ENCODE data around the gene CLN5.
A peak's percentile ranks its signal among the peaks of the same experiment; 100 is the strongest.

Gene CLN5

GRCh38 chr13:76974618-76974975 lies 17.3 kb upstream of the CLN5 start:
- Histone ChIP-seq H3K27me3 (ENCODE audit: control insufficient read depth in 2 of 2, insufficient read depth in 2 of 2, low read length in 2 of 2) (peaks cover 1 to 7% of the 10 kb centered on the region in 2 donors), H3K9ac (ENCODE audit: low read depth in 1 of 2, low read length in 2 of 2) (no peak overlapping the region), H3K4me1 (ENCODE audit: control insufficient read depth in 2 of 2, insufficient read depth in 2 of 2, low read length in 2 of 2) (no peaks in the 10 kb centered on the region), H3K36me3 (ENCODE audit: control insufficient read depth in 2 of 2, insufficient read depth in 2 of 2, low read length in 2 of 2) (no peaks in the 10 kb centered on the region), H3K9me3 (ENCODE audit: control insufficient read depth in 2 of 2, low read length in 2 of 2) (no peaks in the 10 kb centered on the region), H3K27ac (ENCODE audit: low read depth in 2 of 2, low read length in 2 of 2) (no peak overlapping the region), H3K4me3 (ENCODE audit: low read length in 2 of 2) (no peak overlapping the region)

GRCh38 chr13:76975863-76976262 lies 16.0 kb upstream of the CLN5 start:
- no peak overlapping the region for H3K27ac ChIP-seq (ENCODE audit: low read depth in 2 of 2, low read length in 2 of 2)
- H3K27me3 ChIP-seq (ENCODE audit: control insufficient read depth in 2 of 2, insufficient read depth in 2 of 2, low read length in 2 of 2), result peaks cover 1 to 7% of the 10 kb centered on the region in 2 donors
- H3K36me3 ChIP-seq (ENCODE audit: control insufficient read depth in 2 of 2, insufficient read depth in 2 of 2, low read length in 2 of 2), result no peaks in the 10 kb centered on the region
- H3K4me3 ChIP-seq (ENCODE audit: low read length in 2 of 2), result no peak overlapping the region
- no peak overlapping the region for H3K9ac ChIP-seq (ENCODE audit: low read depth in 1 of 2, low read length in 2 of 2)
- H3K4me1 ChIP-seq (ENCODE audit: control insufficient read depth in 2 of 2, insufficient read depth in 2 of 2, low read length in 2 of 2), result no peaks in the 10 kb centered on the region
- H3K9me3 ChIP-seq (ENCODE audit: control insufficient read depth in 2 of 2, low read length in 2 of 2), result no peaks in the 10 kb centered on the region

- Histone ChIP-seq H3K27ac (ENCODE audit: low read depth in 2 of 2, low read length in 2 of 2) (no peak overlapping the region), H3K4me3 (ENCODE audit: low read length in 2 of 2) (no peak overlapping the region), H3K4me1 (ENCODE audit: control insufficient read depth in 2 of 2, insufficient read depth in 2 of 2, low read length in 2 of 2) (no peaks in the 10 kb centered on the region), H3K9ac (ENCODE audit: low read depth in 1 of 2, low read length in 2 of 2) (no peak overlapping the region), H3K36me3 (ENCODE audit: control insufficient read depth in 2 of 2, insufficient read depth in 2 of 2, low read length in 2 of 2) (no peaks in the 10 kb centered on the region), H3K9me3 (ENCODE audit: control insufficient read depth in 2 of 2, low read length in 2 of 2) (no peaks in the 10 kb centered on the region), H3K27me3 (ENCODE audit: control insufficient read depth in 2 of 2, insufficient read depth in 2 of 2, low read length in 2 of 2) (peaks cover 1 to 10% of the 10 kb centered on the region in 2 donors)
Observed at GRCh38 chr13:76976490-76976889, 15.4 kb upstream of the CLN5 start.

GRCh38 chr13:76976929-76977328 lies 15.0 kb upstream of the CLN5 start:
- H3K9me3 ChIP-seq (ENCODE audit: control insufficient read depth in 2 of 2, low read length in 2 of 2), result no peaks in the 10 kb centered on the region
- no peak overlapping the region for H3K9ac ChIP-seq (ENCODE audit: low read depth in 1 of 2, low read length in 2 of 2)
- H3K27ac ChIP-seq (ENCODE audit: low read depth in 2 of 2, low read length in 2 of 2), result no peak overlapping the region
- peaks cover 1 to 11% of the 10 kb centered on the region in 2 donors for H3K27me3 ChIP-seq (ENCODE audit: control insufficient read depth in 2 of 2, insufficient read depth in 2 of 2, low read length in 2 of 2)
- no peak overlapping the region for H3K4me3 ChIP-seq (ENCODE audit: low read length in 2 of 2)
- H3K4me1 ChIP-seq (ENCODE audit: control insufficient read depth in 2 of 2, insufficient read depth in 2 of 2, low read length in 2 of 2), result no peaks in the 10 kb centered on the region
- no peaks in the 10 kb centered on the region for H3K36me3 ChIP-seq (ENCODE audit: control insufficient read depth in 2 of 2, insufficient read depth in 2 of 2, low read length in 2 of 2)

GRCh38 chr13:76980075-76980718 lies 11.7 kb upstream of the CLN5 start:
- peak overlapping the region; percentile 26 to 39 for H3K4me3 ChIP-seq (ENCODE audit: low read length in 2 of 2)
- no peak overlapping the region for H3K9ac ChIP-seq (ENCODE audit: low read depth in 1 of 2, low read length in 2 of 2)
- no peaks in the 10 kb centered on the region for H3K4me1 ChIP-seq (ENCODE audit: control insufficient read depth in 2 of 2, insufficient read depth in 2 of 2, low read length in 2 of 2)
- no peaks in the 10 kb centered on the region for H3K36me3 ChIP-seq (ENCODE audit: control insufficient read depth in 2 of 2, insufficient read depth in 2 of 2, low read length in 2 of 2)
- peaks cover 1 to 8% of the 10 kb centered on the region in 2 donors for H3K27me3 ChIP-seq (ENCODE audit: control insufficient read depth in 2 of 2, insufficient read depth in 2 of 2, low read length in 2 of 2)
- no peak overlapping the region for H3K27ac ChIP-seq (ENCODE audit: low read depth in 2 of 2, low read length in 2 of 2)
- no peaks in the 10 kb centered on the region for H3K9me3 ChIP-seq (ENCODE audit: control insufficient read depth in 2 of 2, low read length in 2 of 2)

GRCh38 chr13:76982061-76982460 lies 9.8 kb upstream of the CLN5 start:
- H3K4me1 ChIP-seq (ENCODE audit: control insufficient read depth in 2 of 2, insufficient read depth in 2 of 2, low read length in 2 of 2), result no peaks in the 10 kb centered on the region
- H3K4me3 ChIP-seq (ENCODE audit: low read length in 2 of 2), result no peak overlapping the region
- H3K36me3 ChIP-seq (ENCODE audit: control insufficient read depth in 2 of 2, insufficient read depth in 2 of 2, low read length in 2 of 2), result no peaks in the 10 kb centered on the region
- H3K9me3 ChIP-seq (ENCODE audit: control insufficient read depth in 2 of 2, low read length in 2 of 2), result no peaks in the 10 kb centered on the region
- H3K27me3 ChIP-seq (ENCODE audit: control insufficient read depth in 2 of 2, insufficient read depth in 2 of 2, low read length in 2 of 2), result peaks cover 1 to 7% of the 10 kb centered on the region in 2 donors
- no peak overlapping the region for H3K9ac ChIP-seq (ENCODE audit: low read depth in 1 of 2, low read length in 2 of 2)
- no peak overlapping the region for H3K27ac ChIP-seq (ENCODE audit: low read depth in 2 of 2, low read length in 2 of 2)

- Histone ChIP-seq H3K9ac (ENCODE audit: low read depth in 1 of 2, low read length in 2 of 2) (no peak overlapping the region), H3K27me3 (ENCODE audit: control insufficient read depth in 2 of 2, insufficient read depth in 2 of 2, low read length in 2 of 2) (peaks cover 0 to 4% of the 10 kb centered on the region in 2 donors), H3K9me3 (ENCODE audit: control insufficient read depth in 2 of 2, low read length in 2 of 2) (no peaks in the 10 kb centered on the region), H3K27ac (ENCODE audit: low read depth in 2 of 2, low read length in 2 of 2) (no peak overlapping the region), H3K4me3 (ENCODE audit: low read length in 2 of 2) (no peak overlapping the region), H3K36me3 (ENCODE audit: control insufficient read depth in 2 of 2, insufficient read depth in 2 of 2, low read length in 2 of 2) (no peaks in the 10 kb centered on the region), H3K4me1 (ENCODE audit: control insufficient read depth in 2 of 2, insufficient read depth in 2 of 2, low read length in 2 of 2) (no peaks in the 10 kb centered on the region)
Observed at GRCh38 chr13:76983676-76984075, 8.2 kb upstream of the CLN5 start.

- no peaks in the 10 kb centered on the region for H3K9me3 ChIP-seq (ENCODE audit: control insufficient read depth in 2 of 2, low read length in 2 of 2)
- H3K27me3 ChIP-seq (ENCODE audit: control insufficient read depth in 2 of 2, insufficient read depth in 2 of 2, low read length in 2 of 2), result no peaks in the 10 kb centered on the region
- H3K27ac ChIP-seq (ENCODE audit: low read depth in 2 of 2, low read length in 2 of 2), result peak overlapping the region; percentile 96 to 97
- peak overlapping the region; percentile 91 to 94 for H3K4me3 ChIP-seq (ENCODE audit: low read length in 2 of 2)
- H3K4me1 ChIP-seq (ENCODE audit: control insufficient read depth in 2 of 2, insufficient read depth in 2 of 2, low read length in 2 of 2), result peaks cover 9 to 15% of the 10 kb centered on the region in 2 donors
- peak overlapping the region; percentile 87 to 92 for H3K9ac ChIP-seq (ENCODE audit: low read depth in 1 of 2, low read length in 2 of 2)
- H3K36me3 ChIP-seq (ENCODE audit: control insufficient read depth in 2 of 2, insufficient read depth in 2 of 2, low read length in 2 of 2), result peaks cover 4% of the 10 kb centered on the region in 2 donors
Observed at GRCh38 chr13:76991432-76991795, 467 bp upstream of the CLN5 start.

GRCh38 chr13:76992548-76993001 lies 694 bp downstream of the CLN5 start:
- Histone ChIP-seq H3K4me1 (ENCODE audit: control insufficient read depth in 2 of 2, insufficient read depth in 2 of 2, low read length in 2 of 2) (peaks cover 9 to 15% of the 10 kb centered on the region in 2 donors), H3K9ac (ENCODE audit: low read depth in 1 of 2, low read length in 2 of 2) (peak overlapping the region; percentile 87 to 92), H3K9me3 (ENCODE audit: control insufficient read depth in 2 of 2, low read length in 2 of 2) (no peaks in the 10 kb centered on the region), H3K27ac (ENCODE audit: low read depth in 2 of 2, low read length in 2 of 2) (peak overlapping the region; percentile 96 to 97), H3K27me3 (ENCODE audit: control insufficient read depth in 2 of 2, insufficient read depth in 2 of 2, low read length in 2 of 2) (no peaks in the 10 kb centered on the region), H3K36me3 (ENCODE audit: control insufficient read depth in 2 of 2, insufficient read depth in 2 of 2, low read length in 2 of 2) (peaks cover 4% of the 10 kb centered on the region in 2 donors), H3K4me3 (ENCODE audit: low read length in 2 of 2) (peak overlapping the region; percentile 91 to 94)

- Histone ChIP-seq H3K9ac (ENCODE audit: low read depth in 1 of 2, low read length in 2 of 2) (peak overlapping the region; percentile 87 to 92), H3K4me1 (ENCODE audit: control insufficient read depth in 2 of 2, insufficient read depth in 2 of 2, low read length in 2 of 2) (peaks cover 9 to 15% of the 10 kb centered on the region in 2 donors), H3K27me3 (ENCODE audit: control insufficient read depth in 2 of 2, insufficient read depth in 2 of 2, low read length in 2 of 2) (no peaks in the 10 kb centered on the region), H3K4me3 (ENCODE audit: low read length in 2 of 2) (peak overlapping the region; percentile 91 to 94), H3K9me3 (ENCODE audit: control insufficient read depth in 2 of 2, low read length in 2 of 2) (no peaks in the 10 kb centered on the region), H3K36me3 (ENCODE audit: control insufficient read depth in 2 of 2, insufficient read depth in 2 of 2, low read length in 2 of 2) (peaks cover 4% of the 10 kb centered on the region in 2 donors), H3K27ac (ENCODE audit: low read depth in 2 of 2, low read length in 2 of 2) (peak overlapping the region; percentile 96 to 97)
Observed at GRCh38 chr13:76993021-76993420, 1.1 kb downstream of the CLN5 start.
